SK-N-SH (cell line): ENCODE results near the gene TTC38. TPM values are rescaled to one million over a fixed set of nuclear protein-coding genes. Genes with fewer than 3 reads are reported as not detected.

Experiments
- CTCF ChIA-PET: fragments of 300-600, 350-600 bp; formaldehyde crosslinking; extraction: SDS; loops from one replicate; lab custom pipeline; 2021; lab: Yijun Ruan, JAX
- POLR2A ChIA-PET: fragments of 350-600 bp; sonication (Branson Sonifier 250); formaldehyde crosslinking; extraction: SDS; loops from one replicate; lab custom pipeline; 2020; ENCODE audit warnings: antibody characterized with exemption, inconsistent platforms; lab: Yijun Ruan, JAX
- DNase-seq: peaks from one replicate; pipeline ENCODE4 v3.0.0; 2012
- H2AFZ ChIP-seq: fragments of 200-600 bp; sonication (generic); 2 replicates; pipeline ENCODE4 v1.8.1; 2016; ENCODE audit warnings: antibody characterized with exemption, mild to moderate bottlenecking, low read depth
- H3F3A ChIP-seq: fragments of 200-600 bp; sonication (generic); replicated peaks from 2 replicates; pipeline ENCODE3; 2016; ENCODE audit warnings: antibody characterized with exemption, mild to moderate bottlenecking; ENCODE audit not compliant: insufficient read depth
- H3K27ac ChIP-seq, 2 experiments: fragments of 200-500 bp in 1 of 2; fragments of 200-600 bp in 1 of 2; sonication (Bioruptor generic) in 1 of 2; sonication (generic), shearing (Covaris generic) in 1 of 2; 2 replicates each; pipeline versions ENCODE4 v1.5.1 to v1.6.1; 2014 to 2016; ENCODE audit warnings: low read depth in 2 of 2, inconsistent platforms in 1 of 2, low read length in 1 of 2, mild to moderate bottlenecking in 1 of 2, mixed read lengths in 1 of 2
- H3K27me3 ChIP-seq: fragments of 200-600 bp; sonication (generic), shearing (Covaris generic); 2 replicates; pipeline ENCODE4 v1.6.1; 2016; ENCODE audit warnings: mixed run types; ENCODE audit not compliant: insufficient read depth
- H3K36me3 ChIP-seq, 2 experiments: fragments of 200-500 bp in 1 of 2; fragments of 200-600 bp in 1 of 2; sonication (Bioruptor generic) in 1 of 2; sonication (generic) in 1 of 2; replicated peaks in 1 of 2; 2 replicates each; pipeline versions ENCODE3 to v1.5.1; 2014 to 2016; ENCODE audit warnings: low read length in 1 of 2, mild to moderate bottlenecking in 1 of 2; ENCODE audit not compliant: insufficient read depth in 2 of 2, control insufficient read depth in 1 of 2
- H3K4me1 ChIP-seq, 2 experiments: fragments of 200-500 bp in 1 of 2; fragments of 200-600 bp in 1 of 2; sonication (Bioruptor generic) in 1 of 2; sonication (generic), shearing (Covaris generic) in 1 of 2; 2 replicates each; pipeline versions ENCODE4 v1.5.1 to v1.6.1; 2014 to 2016; ENCODE audit warnings: low read depth in 1 of 2, low read length in 1 of 2, mixed run types in 1 of 2; ENCODE audit not compliant: insufficient read depth in 2 of 2, control insufficient read depth in 1 of 2
- H3K4me2 ChIP-seq: fragments of 200-600 bp; sonication (generic), shearing (Covaris generic); 2 replicates; pipeline ENCODE4 v1.6.1; 2017; ENCODE audit warnings: mixed run types
- H3K4me3 ChIP-seq, 2 experiments: fragments of 200-500 bp in 1 of 2; fragments of 200-600 bp in 1 of 2; sonication (Bioruptor generic) in 1 of 2; sonication (generic), shearing (Covaris generic) in 1 of 2; 2 replicates each; pipeline versions ENCODE4 v1.5.1 to v1.8.1; 2014 to 2016; ENCODE audit warnings: low read depth in 2 of 2, inconsistent platforms in 1 of 2, low read length in 1 of 2, mild to moderate bottlenecking in 1 of 2, mixed read lengths in 1 of 2, moderate library complexity in 1 of 2
- H3K79me2 ChIP-seq: fragments of 200-600 bp; sonication (generic); 2 replicates; pipeline ENCODE4 v1.8.1; 2017; ENCODE audit warnings: mild to moderate bottlenecking; ENCODE audit not compliant: insufficient read depth
- H3K9ac ChIP-seq: fragments of 200-600 bp; sonication (generic); 2 replicates; pipeline ENCODE4 v1.6.1; 2017; ENCODE audit warnings: mixed run types
- H3K9me2 ChIP-seq: fragments of 200-600 bp; sonication (generic); 2 replicates; pipeline ENCODE4 v1.6.1; 2017; ENCODE audit warnings: mixed run types
- H3K9me3 ChIP-seq: fragments of 200-600 bp; sonication (generic); 2 replicates; pipeline ENCODE4 v1.6.1; 2017; ENCODE audit warnings: mixed run types, mild to moderate bottlenecking, moderate library complexity
- H4K20me1 ChIP-seq: fragments of 200-600 bp; sonication (generic); 2 replicates; pipeline ENCODE4 v1.6.1; 2017; ENCODE audit warnings: mild to moderate bottlenecking, mixed run types; ENCODE audit not compliant: insufficient read depth
- CTCF ChIP-seq: fragments of 200-600 bp; sonication (generic); IDR thresholded peaks from 2 replicates; pipeline ENCODE4 v1.6.1; 2017; ENCODE audit warnings: antibody characterized with exemption, mild to moderate bottlenecking, moderate library complexity
- ELF1 ChIP-seq: IDR thresholded peaks from 2 replicates; pipeline ENCODE4 v1.4.0; 2012
- IRF3 ChIP-seq: fragments of 150-350 bp; IDR thresholded peaks from 2 replicates; pipeline ENCODE4 v1.6.1; 2016; ENCODE audit warnings: mild to moderate bottlenecking, low read depth, low read length
- MEF2A ChIP-seq: IDR thresholded peaks from 2 replicates; pipeline ENCODE4 v1.4.0; 2012; ENCODE audit warnings: low read depth, borderline replicate concordance
- PBX3 ChIP-seq: IDR thresholded peaks from 2 replicates; pipeline ENCODE4; 2012
- RCOR1 ChIP-seq: fragments of 150-350 bp; IDR thresholded peaks from 2 replicates; pipeline ENCODE4 v1.6.1; 2017; ENCODE audit warnings: antibody characterized with exemption, low read length
- REST ChIP-seq: IDR thresholded peaks from 2 replicates; pipeline ENCODE4 v1.6.1; 2012; ENCODE audit warnings: mild to moderate bottlenecking, low read depth, low read length, moderate library complexity
- RFX5 ChIP-seq: IDR thresholded peaks from 2 replicates; pipeline ENCODE4 v1.6.1; 2012; ENCODE audit warnings: mild to moderate bottlenecking, improper control_type of control experiment, low read length
- SIN3A ChIP-seq: IDR thresholded peaks from 2 replicates; pipeline ENCODE4 v1.6.1; 2012; ENCODE audit warnings: low read depth, mild to moderate bottlenecking, low read length, moderate library complexity, borderline replicate concordance
- SMC3 ChIP-seq: IDR thresholded peaks from 2 replicates; pipeline ENCODE4 v1.6.1; 2012; ENCODE audit warnings: low read depth, low read length, improper control_type of control experiment
- USF2 ChIP-seq: fragments of 150-350 bp; IDR thresholded peaks from 2 replicates; pipeline ENCODE4 v1.6.1; 2017; ENCODE audit warnings: antibody characterized with exemption, low read length, low read depth, borderline replicate concordance
- ZBTB33 ChIP-seq: IDR thresholded peaks from 2 replicates; pipeline ENCODE4 v1.4.0; 2012; ENCODE audit warnings: low read depth, borderline replicate concordance
- WGBS: methylation state at CpG from one replicate; pipeline ENCODE4 v1.1.6; 2017; ENCODE audit warnings: low lambda C conversion rate; 5-methylcytosine and 5-hydroxymethylcytosine counted together
- polyA plus RNA-seq, 3 experiments: library from polyadenylated mRNA; depleted of rRNA; stranded (reverse); fragments of >200 nt; gene quantifications; 2 replicates each; pipeline ENCODE4 v1.2.3, GENCODE V29; 2012

The TTC38 gene
- polyA plus RNA-seq, 1 of the 3 experiments (the other 2 are of a cell fraction) = 24.0 TPM

- no peak overlapping the region for H3K4me3 ChIP-seq
- TF ChIP-seq RCOR1 (no peak), IRF3 (no peak), CTCF (no peak)
- DNase-seq = peak; percentile 49
- peaks cover 3 to 18% of the 10 kb centered on the region in 2 experiments for H3K36me3 ChIP-seq
- H4K20me1 ChIP-seq = no peaks in the 10 kb centered on the region
- H3K9ac ChIP-seq = no peak overlapping the region
- peaks cover 0 to 73% of the 10 kb centered on the region in 2 experiments; a peak in 3 of 4 replicates for H3K4me1 ChIP-seq
- H3K9me3 ChIP-seq = no peaks in the 10 kb centered on the region
- peak overlapping the region in 1 of 2 experiments; percentile 88; a peak in 1 of 4 replicates for H3K27ac ChIP-seq
- POLR2A ChIA-PET = no interaction called here
- peaks cover 30% of the 10 kb centered on the region for H3K79me2 ChIP-seq
- 100% methylated on average over 2 of the region's 2 CpGs for WGBS
- H3K27me3 ChIP-seq = no peaks in the 10 kb centered on the region
- no peak overlapping the region for H3K4me2 ChIP-seq
- CTCF ChIA-PET = interaction anchor here (2.6 kb wide), 1 partner anchor 125 kb away, joined by 10 read pairs; no protein-coding TSS in a partner anchor
- no peak overlapping the region for H2AFZ ChIP-seq
- no peaks in the 10 kb centered on the region for H3K9me2 ChIP-seq
- peaks cover 3% of the 10 kb centered on the region for H3F3A ChIP-seq
These were observed 20.3 kb upstream of the TTC38 start for GRCh38 chr22:46247443-46247975.

- DNase-seq = peak; percentile 98
- H3K4me3 ChIP-seq = peak within 1 kb of the TSS; percentile 91 to 93
- POLR2A ChIA-PET = interaction anchor here (0.9 to 1.9 kb wide), 3 partner anchors 9 to 41 kb away, joined by 5 to 12 read pairs (median 6); partner anchors contain the start of gene TTC38
- H3K27me3 ChIP-seq = no peaks in the 10 kb centered on the region
- H4K20me1 ChIP-seq = no peaks in the 10 kb centered on the region
- peaks cover 30% of the 10 kb centered on the region for H3K79me2 ChIP-seq
- peaks cover 0 to 48% of the 10 kb centered on the region in 2 experiments; a peak in 3 of 4 replicates for H3K4me1 ChIP-seq
- H3K4me2 ChIP-seq = peak within 1 kb of the TSS; percentile 98
- peak within 1 kb of the TSS; percentile 79 for H2AFZ ChIP-seq
- peak within 1 kb of the TSS; percentile 80 for H3K9ac ChIP-seq
- no peaks in the 10 kb centered on the region for H3K9me3 ChIP-seq
- peak within 1 kb of the TSS; percentile 64 to 92 for H3K27ac ChIP-seq
- WGBS = 7% methylated on average over 5 of the region's 89 CpGs
- peaks cover 3 to 7% of the 10 kb centered on the region in 2 experiments for H3K36me3 ChIP-seq
- no peaks in the 10 kb centered on the region for H3K9me2 ChIP-seq
- CTCF ChIA-PET = interaction anchor here (0.7 to 1.3 kb wide), 6 partner anchors 9 to 133 kb away, joined by 3 to 4 read pairs (median 4); partner anchors contain the start of gene GTSE1
- peaks cover 5% of the 10 kb centered on the region for H3F3A ChIP-seq
- peak; percentile 68 for TF ChIP-seq ELF1
- TF ChIP-seq MEF2A = no peak
- TF ChIP-seq REST = no peak
- TF ChIP-seq PBX3 = no peak
- TF ChIP-seq ZBTB33 = no peak
- TF ChIP-seq USF2 = no peak
- 0 out of 2 replicates have a peak, but pooled peaks have one; percentile 7 for TF ChIP-seq SMC3
- no peak for TF ChIP-seq RFX5
- TF ChIP-seq RCOR1 = no peak
- TF ChIP-seq SIN3A = no peak; the same call in 1 of the 2 replicates
These were observed 17.6 kb upstream of the TTC38 start, which contains the start of gene CDPF1 for GRCh38 chr22:46250035-46250782. Gene CDPF1, minus strand, starts transcription at chr22:46250293. Its CDS starts 2,009 bp downstream, at chr22:46248284.
